NCI-H187 treated with DMSO at 0.1 percent for 48 hours (cell line): ENCODE results near the gene EPAS1.

Experiments
- DNase-seq: peaks from one replicate; lab custom pipeline; 2025; lab: John Stamatoyannopoulos, UW

The EPAS1 gene

DNA sequence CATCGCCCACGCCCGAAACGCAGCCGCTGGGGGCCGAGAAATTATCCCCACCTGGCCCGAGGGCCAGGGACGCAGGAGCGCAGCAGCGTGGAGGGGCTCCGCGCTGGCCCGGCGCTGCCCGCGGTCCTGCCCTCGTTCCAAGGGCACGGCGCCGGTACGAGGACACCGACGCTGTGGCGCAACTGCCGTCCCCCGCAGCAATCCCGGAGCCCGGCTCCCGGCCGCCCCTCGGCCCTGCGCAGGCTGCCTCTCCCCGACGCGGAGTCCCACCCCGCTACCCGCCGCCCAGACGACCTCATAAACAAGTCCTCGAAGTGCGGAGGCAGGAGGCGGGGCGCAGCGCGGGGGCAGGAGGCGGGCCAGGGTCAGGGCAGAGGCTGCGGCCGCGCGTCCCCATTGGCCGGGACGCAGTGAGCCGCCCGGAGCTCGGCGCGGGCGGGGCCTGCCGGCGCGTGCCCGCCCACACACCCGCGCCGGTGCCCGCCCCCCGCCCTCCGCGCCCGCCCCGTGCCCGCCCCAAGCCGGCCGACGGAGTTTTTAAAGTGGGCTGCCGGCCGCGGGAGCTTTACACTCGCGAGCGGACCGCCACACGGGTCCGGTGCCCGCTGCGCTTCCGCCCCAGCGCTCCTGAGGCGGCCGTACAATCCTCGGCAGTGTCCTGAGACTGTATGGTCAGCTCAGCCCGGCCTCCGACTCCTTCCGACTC is at the start of gene EPAS1:
TSS of gene EPAS1 (plus strand) at position 568 of the 706 bp plus-strand sequence. CDS start 505 bp downstream, outside the sequence.
- DNase-seq, result no peak

DNA sequence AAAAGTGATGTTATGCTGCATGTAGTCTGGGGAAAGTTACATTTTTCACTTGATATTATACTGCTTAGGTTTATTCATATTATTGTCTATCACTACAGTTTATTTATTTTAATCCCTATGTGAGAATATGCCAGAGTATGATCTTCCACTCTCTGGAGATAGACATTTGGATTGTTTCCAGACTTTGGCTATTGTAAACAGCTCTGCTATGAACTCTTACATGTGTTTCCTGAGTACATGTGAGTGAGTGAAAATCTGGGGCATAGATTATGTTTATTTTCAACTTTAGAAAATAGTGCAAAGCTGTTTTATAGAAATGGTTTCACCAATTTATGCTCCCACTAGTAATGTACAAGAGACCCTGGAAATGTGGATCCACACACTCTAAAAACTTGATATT is 49.0 kb upstream of the EPAS1 start:
- DNase-seq, result no peak

DNA sequence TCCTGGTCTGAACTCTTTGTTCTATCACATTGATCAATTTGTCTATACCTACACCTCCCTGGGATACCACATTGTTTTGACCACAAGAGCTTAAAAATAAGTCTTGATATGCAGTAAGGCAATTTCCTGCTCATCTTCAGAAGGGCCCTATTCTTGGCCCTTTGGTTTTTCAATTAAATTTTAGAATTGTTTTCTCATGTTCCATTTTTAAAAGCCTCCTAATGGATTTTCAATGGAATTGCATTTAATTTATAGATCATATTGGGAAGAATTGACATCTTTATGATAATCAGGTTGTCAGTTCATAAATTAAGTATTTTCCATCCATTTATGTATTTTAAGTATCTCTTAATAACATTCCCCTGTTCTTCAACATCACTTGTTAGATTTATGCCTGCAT is 47.6 kb upstream of the EPAS1 start:
- DNase-seq, result no peak

DNA sequence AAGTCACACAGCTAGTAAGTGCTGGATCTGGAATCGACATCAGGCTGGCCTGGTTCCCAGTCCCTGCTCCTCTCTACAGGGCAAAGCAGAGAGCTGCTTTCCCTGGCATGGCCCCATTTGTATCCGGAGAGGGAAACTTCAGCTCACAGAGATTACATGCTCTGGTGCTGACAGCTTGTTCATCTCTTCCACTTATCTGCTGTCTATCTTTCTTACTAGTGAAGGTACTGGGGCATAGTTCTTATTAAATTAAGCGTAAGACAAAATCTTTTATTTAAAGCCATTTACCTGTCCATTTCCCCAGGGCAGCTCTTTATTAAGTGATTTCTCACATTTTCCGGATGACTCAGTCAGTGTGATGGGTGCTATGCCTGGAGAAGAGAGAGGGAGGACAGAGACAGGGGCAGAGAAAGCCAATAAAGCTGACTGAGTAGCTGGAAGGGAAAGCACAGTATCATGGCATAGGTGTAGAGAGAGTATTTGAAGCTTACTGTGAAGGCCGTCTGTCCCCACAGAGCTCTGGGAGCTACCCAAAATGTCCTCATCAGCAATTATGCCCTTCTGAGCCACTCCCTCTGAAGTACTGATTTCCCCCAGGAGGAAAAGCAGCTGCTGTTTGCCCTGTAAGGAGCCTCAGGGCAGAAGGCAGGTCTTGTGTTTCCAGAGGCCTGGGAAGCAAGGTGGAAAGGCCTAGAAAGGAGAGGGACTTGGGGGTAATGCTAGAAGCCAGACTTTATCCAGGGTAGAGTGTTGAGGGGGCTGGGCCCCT is 44.1 kb upstream of the EPAS1 start:
- peak; percentile 10 for DNase-seq

DNA sequence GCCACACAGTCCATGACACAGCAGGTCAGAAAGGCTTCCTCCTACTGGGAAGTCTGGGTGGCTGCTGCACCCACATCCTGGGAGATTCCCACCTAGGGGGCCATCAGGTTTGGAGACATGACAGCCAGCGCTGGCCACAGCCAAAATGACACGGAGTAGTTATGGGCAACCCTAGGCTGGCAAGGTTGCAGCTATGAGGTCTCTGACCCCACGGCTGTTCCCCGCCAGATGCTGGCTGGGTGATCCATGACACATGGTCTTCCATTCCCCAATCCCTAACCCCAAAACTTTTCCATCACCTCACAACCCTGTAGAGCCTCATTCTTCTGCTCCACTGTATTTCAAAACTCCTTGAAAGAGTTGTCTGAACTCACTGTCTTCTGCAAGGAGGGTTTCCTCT is 42.7 kb upstream of the EPAS1 start:
- no peak for DNase-seq

DNA sequence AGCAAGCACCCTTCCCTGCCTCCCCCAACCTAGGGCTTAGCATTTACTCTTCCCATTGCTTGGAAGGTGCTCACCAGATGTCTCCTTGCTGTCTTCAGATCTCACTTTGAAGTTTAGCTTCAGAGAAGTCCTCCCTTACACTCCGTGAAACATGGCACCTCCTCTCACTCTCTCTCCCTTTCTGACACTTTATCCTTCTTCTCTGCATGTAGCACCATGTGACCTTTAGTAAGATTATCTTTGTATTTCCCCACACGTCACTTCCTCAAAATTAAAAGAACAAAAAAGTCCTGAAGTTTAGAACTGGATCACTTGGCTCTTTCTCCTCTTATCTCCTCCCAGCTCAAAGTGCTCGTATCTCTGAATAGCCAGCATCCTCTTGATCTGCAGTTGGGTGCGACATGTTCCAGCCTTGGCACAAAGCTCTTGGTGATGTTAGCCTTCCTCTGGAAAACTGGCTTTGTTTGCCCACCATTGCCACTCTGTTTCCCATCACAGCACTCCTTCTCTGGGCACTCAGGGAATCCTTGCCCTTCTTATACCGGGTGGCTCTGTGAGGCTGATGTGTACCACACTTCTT is 40.6 kb upstream of the EPAS1 start:
- no peak for DNase-seq

DNA sequence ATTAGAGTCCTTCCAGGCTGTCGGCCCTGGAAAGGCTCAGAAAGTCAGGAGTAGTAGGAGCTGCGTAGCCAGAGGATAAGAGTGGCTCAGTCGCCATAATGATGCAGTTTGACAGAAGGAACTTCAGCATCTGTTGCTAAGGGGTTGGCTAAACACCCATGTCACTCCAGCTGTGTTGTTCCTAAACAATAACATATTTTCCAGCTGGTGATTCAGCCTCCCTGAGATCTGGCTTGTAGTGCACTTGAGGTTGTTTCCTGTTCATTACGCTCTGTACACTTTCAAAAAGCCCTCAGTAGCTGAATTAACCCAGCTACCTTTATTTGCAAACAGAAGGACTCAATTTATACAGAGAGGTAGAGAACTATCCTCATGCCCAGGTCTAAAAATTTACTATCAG is 39.7 kb upstream of the EPAS1 start:
- peak; percentile 90 for DNase-seq

DNA sequence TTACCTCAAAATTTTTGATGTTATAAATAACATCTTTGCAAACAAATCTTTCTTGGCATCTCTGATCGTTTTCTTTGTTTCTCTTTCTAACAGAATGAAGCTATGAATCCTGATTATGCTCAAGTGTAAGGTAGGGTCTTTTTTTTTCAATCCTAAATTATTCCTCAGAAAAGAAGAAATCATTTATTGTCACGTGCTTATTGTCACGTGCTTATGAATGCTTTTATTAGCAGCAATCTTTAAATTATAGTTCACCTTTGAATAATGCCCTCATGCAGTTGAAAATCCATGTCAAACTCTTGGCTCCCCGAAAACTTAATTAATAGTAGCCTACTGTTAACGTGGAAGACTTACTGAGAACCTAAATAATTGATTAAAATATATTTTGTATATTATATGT is 39.2 kb upstream of the EPAS1 start:
- no peak for DNase-seq

DNA sequence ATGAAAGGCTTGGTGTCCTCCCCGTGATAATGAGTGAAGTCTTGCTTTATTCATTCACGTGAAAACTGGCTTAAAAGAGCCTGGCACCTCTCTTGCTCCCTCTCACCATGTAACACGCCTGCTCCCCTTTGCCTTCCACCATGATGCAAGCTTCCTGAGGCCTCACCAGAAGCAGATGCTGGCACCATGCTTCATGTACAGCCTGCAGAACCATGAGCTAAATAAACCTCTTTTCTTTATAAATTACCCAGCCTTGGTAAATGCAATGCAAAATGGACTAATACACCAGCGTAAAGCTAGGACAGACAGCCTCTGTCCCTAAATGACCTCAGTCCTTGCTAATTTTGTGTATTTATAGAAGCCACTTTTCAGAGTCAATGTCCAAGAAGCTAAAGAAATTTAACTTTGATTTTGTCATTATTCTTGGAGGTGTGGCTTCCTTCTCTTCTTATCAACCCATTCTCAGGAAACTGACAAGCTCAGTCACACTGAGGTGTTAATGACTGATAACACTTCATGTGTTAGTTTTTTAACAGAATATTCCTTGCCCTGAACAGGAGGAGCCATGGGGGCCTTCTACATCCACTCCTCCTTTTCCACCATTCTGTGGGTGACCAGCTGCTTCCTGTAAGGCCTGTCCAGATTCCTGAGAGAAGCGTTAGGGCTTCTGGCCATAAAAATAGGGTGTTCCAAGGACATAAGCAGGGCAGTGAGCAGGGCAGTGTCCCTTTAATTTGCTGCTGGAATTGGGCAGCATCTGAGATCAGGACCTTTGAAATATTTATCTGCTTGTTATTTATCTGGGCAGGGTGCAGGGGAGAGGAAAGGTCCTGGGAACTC is 38.0 kb upstream of the EPAS1 start:
- no peak for DNase-seq

DNA sequence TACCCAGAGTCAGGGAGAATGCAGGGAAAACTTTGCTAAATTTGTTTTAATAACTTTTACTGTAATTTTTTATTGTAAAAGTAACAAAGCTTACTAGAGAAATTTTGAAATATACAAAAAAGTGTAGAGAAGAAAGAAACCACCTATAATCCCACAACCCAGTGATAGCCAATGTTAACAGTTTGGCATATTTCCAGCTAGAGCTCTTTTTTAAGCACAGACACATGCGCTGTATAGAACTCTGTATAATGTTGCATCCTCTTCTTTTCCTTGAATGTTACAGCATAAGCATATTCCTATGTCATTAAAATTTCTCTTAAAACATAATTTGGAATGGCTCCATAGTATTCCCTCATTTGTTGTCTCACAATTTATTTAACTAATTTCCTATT is 37.4 kb upstream of the EPAS1 start:
- DNase-seq, result no peak

DNA sequence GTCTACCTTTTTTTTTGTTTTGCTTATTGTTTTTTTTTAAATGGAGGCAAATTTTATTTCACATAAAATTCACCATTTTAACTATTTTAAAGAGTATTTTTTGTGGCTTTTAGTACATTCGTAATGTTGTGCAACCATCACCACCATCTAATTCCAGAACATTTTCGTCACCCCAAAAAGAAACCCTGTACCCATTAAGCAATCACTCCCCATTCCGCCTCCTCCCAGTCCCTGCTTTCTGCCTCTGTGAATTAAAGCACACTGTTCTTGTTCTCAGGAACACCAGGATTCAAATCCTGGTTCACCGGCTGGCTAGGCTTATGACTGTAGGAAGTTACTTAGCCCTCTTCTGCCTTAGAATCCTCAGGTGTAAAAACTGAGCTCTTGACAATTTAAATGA is 36.9 kb upstream of the EPAS1 start:
- DNase-seq, result no peak

DNA sequence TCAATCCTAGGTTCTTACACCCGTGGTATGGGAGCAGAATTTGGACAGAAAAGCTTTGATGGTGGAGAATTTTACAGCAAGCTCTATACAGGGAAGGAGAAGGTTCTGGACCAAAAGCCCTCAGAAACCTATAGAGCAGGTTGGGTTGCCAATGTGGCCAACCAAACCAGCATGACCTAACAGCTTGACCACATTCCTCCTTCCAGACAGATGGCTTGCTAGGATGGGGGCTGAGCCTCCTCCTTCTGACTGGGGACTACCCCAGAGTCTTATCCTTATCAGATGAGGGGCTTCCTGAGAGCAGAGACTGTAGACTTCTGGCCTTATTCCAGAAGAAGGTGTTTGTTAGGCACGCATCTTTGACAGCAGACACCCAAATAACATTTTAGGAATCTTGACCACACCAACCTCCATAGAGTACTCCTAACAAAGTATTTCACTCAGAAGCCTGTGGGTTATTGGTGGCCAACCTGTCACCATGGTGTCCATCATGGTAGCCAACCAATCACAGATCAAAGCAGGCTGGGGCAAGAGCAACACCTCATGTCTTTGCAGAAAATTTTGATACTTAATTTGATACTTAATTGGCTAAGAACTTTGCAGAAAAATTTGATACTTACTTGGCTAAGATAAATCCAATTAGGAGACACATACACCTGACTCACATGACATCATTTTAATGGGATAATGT is 34.8 kb upstream of the EPAS1 start:
- DNase-seq, result no peak

DNA sequence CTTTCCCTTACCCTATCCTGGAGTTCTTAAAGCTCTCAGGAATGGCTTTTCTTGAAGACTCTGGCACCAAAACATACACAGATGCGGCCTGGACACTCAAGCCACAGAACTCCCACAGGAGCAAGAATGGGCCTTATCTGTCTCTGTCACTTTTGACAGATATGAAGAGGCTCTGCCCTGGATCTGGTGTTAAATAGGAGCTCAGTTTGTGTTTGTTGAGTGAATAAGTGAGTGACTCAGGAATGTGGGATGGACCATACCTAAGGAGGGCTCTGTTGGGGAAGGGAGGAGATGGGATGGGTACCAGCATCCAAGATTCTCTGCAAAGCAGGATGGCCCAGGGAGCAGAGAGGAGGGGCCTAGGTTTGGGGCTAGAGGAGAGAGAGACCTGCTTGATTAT is 33.9 kb upstream of the EPAS1 start:
- DNase-seq, result no peak

DNA sequence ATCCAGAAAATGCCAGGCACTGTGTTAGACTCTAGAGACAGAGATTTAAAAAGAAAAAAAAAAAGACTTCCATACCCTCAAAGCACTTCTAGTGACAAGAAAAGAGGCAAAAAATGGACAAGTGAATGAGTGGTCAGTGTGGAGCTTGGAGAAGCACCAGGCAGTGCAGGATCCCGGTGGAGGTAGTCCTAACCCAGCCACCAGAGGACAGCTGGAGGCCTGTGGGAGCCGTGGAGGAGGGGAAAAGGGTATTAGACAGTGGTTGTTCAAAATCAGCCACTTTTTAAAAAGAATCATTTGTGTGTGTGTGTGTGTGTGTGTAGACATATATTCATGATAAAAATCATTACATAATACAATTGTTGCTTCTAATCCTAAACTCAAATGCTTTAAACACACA is 32.8 kb upstream of the EPAS1 start:
- no peak for DNase-seq

DNA sequence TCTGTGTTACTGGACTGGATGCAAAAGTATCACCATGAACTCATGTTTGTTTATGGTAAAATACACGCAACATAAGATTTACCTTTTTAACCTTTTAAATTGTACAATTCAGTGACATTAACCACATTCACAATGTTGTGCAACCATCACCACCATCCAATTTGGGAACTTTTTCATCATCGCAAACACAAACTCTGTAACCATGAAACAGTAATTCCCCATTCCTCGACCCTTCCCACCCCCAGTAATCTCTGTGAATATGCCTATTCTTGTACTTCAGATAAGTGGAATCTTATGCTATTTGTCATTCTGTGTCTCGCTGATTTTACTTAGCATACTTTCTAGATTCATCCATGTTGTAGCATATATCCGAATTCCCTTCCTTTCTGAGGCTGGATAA is 31.1 kb upstream of the EPAS1 start:
- DNase-seq, result no peak

DNA sequence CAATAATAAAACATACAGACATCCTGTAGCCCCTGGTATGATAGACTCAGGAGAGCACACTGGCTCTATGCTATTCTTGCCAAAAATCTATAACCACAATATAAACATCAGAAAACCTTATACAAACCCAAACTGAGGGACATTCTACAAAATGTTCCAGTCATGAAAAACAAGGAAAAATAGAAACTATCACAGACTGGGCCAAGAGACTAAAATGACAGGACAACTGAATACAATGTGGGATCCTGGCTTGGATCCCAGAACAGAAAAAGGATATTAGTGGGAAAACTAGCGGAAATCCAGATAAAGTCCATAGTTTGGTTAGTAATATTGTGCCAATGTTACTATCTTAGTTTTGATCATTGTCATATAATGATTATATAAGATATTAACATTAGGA is 29.6 kb upstream of the EPAS1 start:
- DNase-seq, result no peak

DNA sequence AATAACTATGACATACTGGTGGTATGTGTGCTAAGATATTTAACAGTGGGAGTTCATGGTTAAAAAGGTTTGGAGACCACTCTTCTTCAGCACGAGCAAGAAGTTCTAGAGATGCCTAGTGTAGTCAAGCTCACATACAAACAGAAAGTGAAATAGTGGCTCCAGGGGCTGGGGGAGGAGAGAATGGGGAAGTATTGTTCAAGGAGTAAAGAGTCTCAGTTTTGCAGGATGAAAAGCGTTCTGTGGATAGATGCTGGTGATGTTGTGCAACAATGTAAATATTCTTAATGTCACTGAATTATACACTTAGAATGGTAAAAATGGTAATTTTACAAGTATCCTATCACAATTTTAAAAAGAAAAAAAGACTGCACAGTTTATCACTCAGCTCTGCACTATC is 29.0 kb upstream of the EPAS1 start:
- DNase-seq, result no peak

DNA sequence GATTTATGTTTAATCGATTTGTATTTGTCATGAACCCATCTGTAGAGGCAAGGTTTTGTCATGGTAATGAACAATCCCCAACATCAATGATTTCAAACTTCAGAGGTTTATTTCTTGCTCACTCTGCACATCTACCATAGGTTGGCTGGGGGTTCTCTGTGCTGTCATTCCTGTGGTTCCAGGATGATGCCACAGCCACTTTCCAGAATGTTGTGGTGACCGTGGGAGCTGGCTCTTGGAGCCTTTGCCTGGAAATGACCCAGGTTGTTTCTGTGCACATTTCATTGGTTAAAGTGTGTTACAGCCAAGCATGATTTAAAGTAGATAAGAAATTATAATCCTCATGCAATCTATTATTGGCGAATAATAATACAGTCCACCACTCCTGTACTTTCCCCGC is 28.2 kb upstream of the EPAS1 start:
- no peak for DNase-seq

DNA sequence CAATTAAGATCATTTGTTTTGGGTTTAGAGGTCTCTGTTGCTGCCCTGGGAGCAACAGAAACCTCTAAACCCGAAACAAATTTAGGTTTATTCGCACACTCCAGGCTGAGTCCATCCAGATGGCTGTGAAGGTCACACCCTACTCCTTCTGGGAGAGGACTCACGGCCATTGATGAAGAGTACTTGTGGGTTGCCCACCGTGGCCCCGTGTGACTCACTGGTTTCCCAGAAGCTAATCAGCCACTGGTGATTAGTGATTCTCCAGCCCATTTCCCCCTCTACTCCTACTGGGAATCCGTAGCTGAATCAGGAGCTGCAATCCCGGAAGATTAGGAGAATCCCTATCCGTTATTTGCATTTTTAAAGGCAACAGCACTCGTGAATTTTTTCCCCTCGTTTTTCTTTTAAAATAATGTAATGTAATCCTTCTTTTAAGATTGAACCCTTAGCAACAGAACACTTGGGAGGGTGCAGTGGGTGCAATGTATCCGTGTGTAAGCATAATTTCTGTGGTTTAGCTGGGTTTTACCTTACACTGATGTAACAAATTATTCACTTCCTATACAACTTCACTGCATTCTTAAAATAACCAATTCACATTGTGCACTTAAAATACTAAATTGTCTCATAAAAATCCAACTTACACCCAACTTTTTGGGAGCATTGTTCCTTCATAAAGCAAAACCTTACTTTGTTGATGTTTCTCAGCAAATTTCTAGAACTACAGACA is 27.5 kb upstream of the EPAS1 start:
- DNase-seq, result no peak

DNA sequence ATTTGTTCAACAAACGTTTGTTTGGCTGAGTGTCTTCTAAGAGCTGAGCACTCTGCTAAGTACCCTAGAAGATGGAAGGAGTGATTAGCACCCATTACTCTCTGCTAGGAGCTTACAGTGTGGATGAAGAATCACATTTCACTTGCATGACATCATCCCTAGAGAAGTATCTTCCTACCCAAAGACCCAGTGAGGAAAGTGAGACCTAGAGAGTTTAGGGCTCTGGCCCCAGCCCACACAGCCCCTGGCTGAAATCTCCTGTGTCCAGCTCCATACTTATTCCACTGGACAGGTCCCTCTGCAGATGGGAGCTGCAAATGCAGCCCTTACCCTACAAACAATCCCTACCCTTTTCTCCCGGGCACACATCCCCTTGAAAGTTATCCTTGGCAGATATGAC is 26.8 kb upstream of the EPAS1 start:
- no peak for DNase-seq

DNA sequence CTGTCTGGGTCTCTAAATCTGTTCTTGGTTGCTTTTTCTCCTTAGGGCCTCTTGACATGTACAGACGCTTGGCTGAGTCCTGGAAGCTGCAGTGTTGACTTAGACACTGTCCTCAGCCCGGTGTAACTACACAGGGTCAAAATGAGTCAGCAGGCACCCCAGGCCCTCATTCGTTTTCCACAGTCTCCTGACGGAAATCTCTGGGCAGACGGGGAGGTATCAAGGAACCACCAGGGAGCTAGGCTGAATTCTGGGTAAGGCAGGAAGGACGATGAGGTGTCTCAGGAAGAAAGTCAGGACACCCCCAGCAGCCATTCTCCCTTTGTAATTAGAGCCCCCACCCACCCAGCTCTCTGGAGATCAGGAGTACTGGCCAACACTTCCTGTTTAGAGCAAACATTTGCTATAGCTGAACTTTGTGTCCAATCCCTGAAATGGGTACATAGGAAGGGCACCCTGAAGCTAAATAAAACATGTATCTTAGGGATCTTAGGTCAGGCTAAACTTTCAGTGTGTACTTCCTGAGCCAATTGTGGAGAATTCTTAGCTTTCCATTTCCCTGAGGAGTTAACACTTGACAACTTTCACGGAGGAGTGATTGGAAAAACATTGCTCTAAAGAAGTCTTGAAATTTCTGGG is 23.9 kb upstream of the EPAS1 start:
- no peak for DNase-seq
